ENCODE measurements around the gene DAP3.
"Not testable (repeated sequence)": the region's sequence is repeated elsewhere in the genome, so short reads cannot be mapped to it uniquely, and the experiment has no call there.

DAP3 gene

GRCh38 chr1:155687705-155688323 lies 1.1 kb upstream of the DAP3 start:
- not testable (repeated sequence) for DNase-seq

GRCh38 chr1:155688324-155689080 lies 389 bp upstream of the DAP3 start, which contains the start of gene YY1AP1:
TSS of gene YY1AP1 (minus strand) at chr1:155688774. CDS start at chr1:155680436, 8,338 bp downstream.
- peak; percentile 67 to 82 for DNase-seq

- DNase-seq = no peak
Measured at GRCh38 chr1:155691992-155692528, 3.2 kb downstream of the DAP3 start.

- DNase-seq = no peak
Measured at GRCh38 chr1:155694167-155694566, 5.3 kb downstream of the DAP3 start.

DNA sequence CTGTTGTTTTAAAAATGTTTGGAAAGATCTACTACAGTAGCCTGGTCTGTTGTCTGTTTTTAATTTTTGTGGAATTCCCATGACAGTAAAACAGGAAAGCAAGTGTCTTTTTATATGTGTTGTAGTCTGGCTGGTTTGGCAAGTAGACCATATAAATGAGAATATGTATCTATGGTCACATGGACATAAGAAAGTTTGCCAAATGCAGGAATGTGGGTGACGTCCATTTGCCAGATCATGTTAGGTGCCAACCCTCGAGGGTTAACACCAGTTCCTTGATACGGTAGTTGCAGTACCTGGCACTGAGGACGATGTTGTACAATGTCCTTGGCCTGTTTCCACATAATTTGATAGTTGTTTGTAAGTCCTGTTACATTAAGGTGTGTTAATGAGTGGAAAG lies 6.2 kb downstream of the DAP3 start:
- no peak for DNase-seq

DNA sequence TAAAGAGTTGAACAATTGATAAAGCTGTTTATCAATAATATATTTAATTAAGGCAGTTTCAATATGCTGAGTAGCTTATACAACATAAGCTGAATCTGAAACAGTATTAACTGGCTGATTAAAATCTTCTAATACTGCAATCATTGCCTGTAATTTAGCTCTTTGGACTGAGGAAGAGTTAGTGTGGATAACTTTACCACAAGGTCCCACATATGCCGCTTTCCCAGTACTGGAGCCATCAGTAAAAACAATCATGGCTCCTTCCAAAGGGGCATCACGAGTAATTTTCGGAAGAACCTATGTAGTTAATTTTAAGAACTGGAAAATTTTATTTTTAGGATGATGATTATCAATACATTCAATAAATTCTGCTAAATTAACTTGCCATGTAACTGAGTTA lies 6.7 kb downstream of the DAP3 start:
- no peak for DNase-seq

DNA sequence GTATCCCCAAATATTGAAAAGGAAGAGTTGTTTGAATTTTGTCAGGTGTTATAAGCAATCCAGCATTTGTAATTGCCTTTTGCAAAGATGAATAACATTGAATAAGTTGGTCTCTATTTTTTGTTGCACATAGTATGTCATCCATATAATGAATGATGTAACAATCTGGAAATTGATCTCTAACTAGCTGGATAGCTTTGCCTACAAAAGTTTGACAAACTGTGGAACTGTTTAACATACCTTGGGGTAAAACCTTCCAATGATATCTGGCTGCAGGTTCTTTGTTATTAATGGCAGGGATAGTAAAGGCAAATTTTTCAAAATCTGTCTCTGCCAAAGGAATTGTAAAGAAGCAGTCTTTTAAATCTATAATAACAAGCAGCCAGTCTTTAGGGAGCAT lies 7.6 kb downstream of the DAP3 start:
- no peak for DNase-seq

GRCh38 chr1:155697046-155697445 lies 8.2 kb downstream of the DAP3 start:
- no peak for DNase-seq

DNA sequence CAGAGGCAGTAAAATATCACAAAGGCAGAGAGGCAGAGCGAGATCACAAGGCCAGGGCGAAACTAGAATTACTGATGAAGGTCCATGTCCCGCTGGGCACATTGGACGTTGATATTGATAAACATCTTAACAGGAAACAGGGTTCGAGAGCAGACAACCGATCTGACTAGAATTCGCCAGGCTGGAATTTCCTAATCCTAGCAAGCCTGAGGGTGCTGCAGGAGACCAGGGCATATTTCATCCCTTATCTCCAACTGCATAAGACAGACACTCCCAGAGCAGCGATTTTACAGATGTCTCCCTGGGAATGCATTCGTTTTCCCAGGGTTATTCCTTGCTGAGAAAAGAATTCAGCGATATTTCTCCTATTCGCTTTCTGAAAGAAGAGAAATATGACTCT lies 8.7 kb downstream of the DAP3 start:
- not testable (repeated sequence) for DNase-seq

DNA sequence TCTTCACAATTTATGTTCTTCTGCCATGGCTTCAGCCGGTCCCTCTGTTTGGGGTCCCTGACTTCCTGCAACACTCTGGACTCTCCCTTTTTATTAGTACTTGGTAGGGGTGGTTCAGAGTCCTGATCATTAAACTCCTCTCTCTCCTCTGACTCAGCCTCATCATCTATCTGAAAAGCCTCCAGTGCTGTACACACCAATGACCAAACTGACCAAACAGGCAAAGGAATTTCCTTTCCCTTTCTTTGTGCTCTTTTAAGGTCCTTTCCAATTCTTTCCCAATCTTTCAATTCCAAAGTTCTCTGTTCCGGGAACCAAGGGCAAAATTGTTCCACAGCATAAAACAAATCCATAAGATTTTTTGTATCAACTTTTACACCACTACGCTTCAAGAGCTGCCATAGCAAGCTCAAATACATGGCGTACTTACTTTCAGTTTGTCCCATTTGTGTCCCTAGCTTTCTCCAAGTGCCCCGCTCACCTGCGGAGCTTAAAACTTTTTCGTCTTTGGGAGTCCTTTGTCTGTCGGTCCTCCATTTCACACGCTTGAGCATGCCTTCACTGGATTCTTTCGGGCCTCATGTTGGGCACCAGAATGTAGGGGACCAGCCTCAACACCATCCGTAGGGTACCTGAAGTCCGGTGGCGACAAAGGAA lies 9.6 kb downstream of the DAP3 start:
- no peak for DNase-seq

GRCh38 chr1:155699062-155699461 lies 10.2 kb downstream of the DAP3 start:
- DNase-seq = not testable (repeated sequence)

DNA sequence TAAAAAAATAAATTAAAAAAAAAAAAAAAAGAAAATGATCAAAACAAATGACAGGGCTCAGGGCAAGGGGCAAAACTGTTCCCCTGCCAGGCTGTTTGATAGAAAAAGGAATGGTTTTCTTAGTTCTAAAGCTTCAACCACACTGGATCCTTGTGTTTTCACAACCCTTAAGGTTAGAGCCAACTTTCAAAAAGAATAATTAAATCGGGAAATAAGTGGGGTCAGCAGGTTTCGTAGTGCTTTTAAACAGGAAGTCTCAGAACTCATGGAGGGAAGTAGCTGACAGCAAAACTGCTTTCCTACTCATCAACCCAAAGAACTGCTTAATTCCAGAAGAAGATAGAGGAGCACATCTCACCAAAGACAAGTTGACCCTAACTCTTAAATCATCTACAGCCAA lies 12.8 kb downstream of the DAP3 start:
- DNase-seq = not testable (repeated sequence)

- DNase-seq = no peak
Measured at GRCh38 chr1:155703216-155703615, 14.3 kb downstream of the DAP3 start.

DNA sequence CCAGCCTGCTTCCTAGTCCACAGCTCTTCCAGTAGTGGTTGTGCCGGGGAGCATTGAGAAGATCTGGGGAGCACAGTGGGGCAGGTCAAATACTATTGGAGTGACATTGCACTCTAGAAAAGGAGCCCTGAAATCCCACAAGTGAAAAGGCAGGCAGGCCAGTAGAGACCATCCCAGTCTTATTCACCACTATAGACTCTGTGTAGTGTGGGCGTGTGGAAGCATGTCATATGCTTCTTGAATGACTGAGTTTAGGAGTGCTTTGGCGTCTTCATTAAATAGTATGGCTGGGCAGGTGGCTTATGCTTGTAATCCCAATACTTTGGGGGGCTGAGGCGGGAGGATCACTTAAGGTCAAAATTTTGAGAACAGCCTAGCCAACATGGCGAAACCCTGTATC lies 15.5 kb downstream of the DAP3 start:
- DNase-seq = not testable (repeated sequence)

- no peak for DNase-seq
Measured at GRCh38 chr1:155706139-155706538, 17.2 kb downstream of the DAP3 start.

GRCh38 chr1:155709391-155709790 lies 20.5 kb downstream of the DAP3 start:
- no peak for DNase-seq

DNA sequence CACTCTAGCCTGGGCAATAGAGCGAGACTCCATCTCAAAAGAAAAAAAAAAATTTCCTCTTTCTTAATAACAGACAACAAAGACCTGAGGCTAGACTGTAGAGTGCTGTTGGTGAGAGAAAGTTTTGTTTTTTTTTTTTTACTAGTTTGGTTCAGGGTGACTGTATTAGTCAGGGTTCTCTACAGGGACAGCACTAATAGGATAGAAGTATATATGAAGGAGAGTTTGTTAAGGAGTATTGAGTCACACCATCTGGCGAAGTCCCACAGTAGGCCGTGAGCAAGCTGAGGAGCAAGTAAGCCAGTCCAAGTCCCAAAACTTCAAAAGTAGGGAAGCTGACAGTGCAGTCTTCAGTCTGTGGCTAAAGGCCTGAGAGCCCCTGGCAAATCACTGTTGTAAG lies 22.6 kb downstream of the DAP3 start:
- DNase-seq = not testable (repeated sequence)

DNA sequence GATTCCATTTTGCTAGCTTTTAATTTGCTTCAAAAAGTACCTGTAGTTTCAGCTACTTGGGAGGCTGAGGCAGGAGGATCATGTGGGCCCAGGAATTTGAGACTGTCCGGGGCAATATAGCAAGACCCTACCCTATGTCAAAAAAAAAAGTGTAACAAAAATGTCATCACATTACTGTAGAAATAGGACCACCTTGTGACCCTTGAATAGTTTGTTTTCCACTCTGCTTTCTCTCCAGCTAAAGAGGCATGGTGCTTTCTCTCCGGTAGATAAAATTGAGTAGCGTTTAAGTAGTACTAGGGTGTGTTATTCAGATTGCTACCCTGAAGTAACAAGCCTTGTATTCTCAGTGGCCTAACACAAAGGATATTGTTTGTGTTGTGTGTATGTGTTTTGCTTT lies 23.7 kb downstream of the DAP3 start:
- peak in 1 of 2 experiments; percentile 8 for DNase-seq

- no peak for DNase-seq
Measured at GRCh38 chr1:155713075-155713474, 24.2 kb downstream of the DAP3 start.

GRCh38 chr1:155715056-155715455 lies 26.2 kb downstream of the DAP3 start:
- not testable (repeated sequence) for DNase-seq

DNA sequence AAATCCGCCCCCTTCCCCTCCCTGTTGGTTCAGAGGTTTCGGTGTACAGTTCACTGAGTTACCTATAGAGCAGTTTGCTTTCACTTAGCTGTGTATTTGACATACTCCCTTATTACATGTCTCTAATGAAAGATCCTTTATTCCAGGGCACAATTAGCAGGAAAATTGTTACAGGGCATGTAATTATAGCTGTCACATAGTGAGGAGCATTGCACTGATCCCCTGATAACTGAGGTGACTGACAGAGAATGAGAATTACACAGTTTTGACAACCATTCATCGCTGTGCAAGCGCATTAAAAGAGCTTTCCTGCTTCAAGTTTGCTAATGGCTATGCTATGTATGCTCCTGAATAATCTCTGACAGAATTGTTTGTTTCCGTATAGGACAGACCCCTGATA lies 26.9 kb downstream of the DAP3 start:
- DNase-seq = no peak

DNA sequence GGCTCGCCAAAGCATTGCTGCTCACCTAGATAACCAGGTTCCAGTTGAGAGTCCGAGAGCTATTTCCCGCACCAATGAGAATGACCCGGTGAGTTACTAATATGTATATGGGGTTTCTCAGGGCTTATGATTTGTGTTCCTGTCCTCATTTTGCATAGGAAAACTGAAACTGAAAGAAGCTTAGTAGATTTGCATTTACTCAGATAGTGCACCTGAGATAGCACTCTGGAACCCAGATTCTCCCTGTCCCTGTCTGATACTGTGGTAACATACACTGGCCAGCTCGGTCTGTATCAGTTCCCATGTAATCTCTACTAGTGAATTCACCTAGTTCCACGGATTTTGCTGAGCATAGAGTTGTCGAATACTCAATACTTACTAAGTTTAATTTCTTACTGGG lies 28.1 kb downstream of the DAP3 start:
- no peak for DNase-seq

GRCh38 chr1:155718524-155719115 lies 29.7 kb downstream of the DAP3 start:
- not testable (repeated sequence) for DNase-seq
